ENCODE data around the gene FOXM1. TPM values are rescaled to one million over a fixed set of nuclear protein-coding genes. Genes with fewer than 3 reads are reported as not detected.

The FOXM1 gene
- polyA plus RNA-seq, 4 donors = 24.8 to 35.9 (median 33.0) TPM

GRCh38 chr12:2841056-2841650, 35.8 kb downstream of the FOXM1 start:
- DNase-seq (ENCODE audit: low read depth in 4 of 4, low spot score in 2 of 4) = no peak

GRCh38 chr12:2836574-2836973, 40.4 kb downstream of the FOXM1 start:
- DNase-seq (ENCODE audit: low read depth in 4 of 4, low spot score in 2 of 4) = no peak

- no peak for DNase-seq (ENCODE audit: low read depth in 4 of 4, low spot score in 2 of 4)
Measured at GRCh38 chr12:2835691-2836403, 41.1 kb downstream of the FOXM1 start.

- peak in 3 of 4 donors; percentile 70 to 73 (median 71) for DNase-seq (ENCODE audit: low read depth in 4 of 4, low spot score in 2 of 4)
Measured at GRCh38 chr12:2834581-2835491, 42.1 kb downstream of the FOXM1 start, which contains the start of gene NRIP2. Gene NRIP2, minus strand, starts transcription at chr12:2835035. Its CDS starts 52 bp downstream, at chr12:2834983.

GRCh38 chr12:2833810-2834209, 43.2 kb downstream of the FOXM1 start:
- DNase-seq (ENCODE audit: low read depth in 4 of 4, low spot score in 2 of 4) = no peak

- DNase-seq (ENCODE audit: low read depth in 4 of 4, low spot score in 2 of 4) = no peak
Measured at GRCh38 chr12:2833327-2833726, 43.6 kb downstream of the FOXM1 start.

GRCh38 chr12:2832550-2833127, 44.3 kb downstream of the FOXM1 start:
- no peak for DNase-seq (ENCODE audit: low read depth in 4 of 4, low spot score in 2 of 4)

GRCh38 chr12:2829275-2829674, 47.7 kb downstream of the FOXM1 start:
- DNase-seq (ENCODE audit: low read depth in 4 of 4, low spot score in 2 of 4) = no peak

- DNase-seq (ENCODE audit: low read depth in 4 of 4, low spot score in 2 of 4) = no peak
Measured at GRCh38 chr12:2826721-2827515, 50.1 kb downstream of the FOXM1 start.

- DNase-seq (ENCODE audit: low read depth in 4 of 4, low spot score in 2 of 4) = no peak
Measured at GRCh38 chr12:2826036-2826435, 50.9 kb downstream of the FOXM1 start.

GRCh38 chr12:2825132-2825531, 51.8 kb downstream of the FOXM1 start:
- no peak for DNase-seq (ENCODE audit: low read depth in 4 of 4, low spot score in 2 of 4)

GRCh38 chr12:2824541-2824940, 52.4 kb downstream of the FOXM1 start:
- DNase-seq (ENCODE audit: low read depth in 4 of 4, low spot score in 2 of 4) = no peak

GRCh38 chr12:2823483-2823882, 53.5 kb downstream of the FOXM1 start:
- DNase-seq (ENCODE audit: low read depth in 4 of 4, low spot score in 2 of 4) = no peak

GRCh38 chr12:2820432-2820831, 56.5 kb downstream of the FOXM1 start:
- no peak for DNase-seq (ENCODE audit: low read depth in 4 of 4, low spot score in 2 of 4)

GRCh38 chr12:2819810-2820209, 57.2 kb downstream of the FOXM1 start:
- DNase-seq (ENCODE audit: low read depth in 4 of 4, low spot score in 2 of 4) = no peak

GRCh38 chr12:2813214-2814185, 63.5 kb downstream of the FOXM1 start:
- DNase-seq (ENCODE audit: low read depth in 4 of 4, low spot score in 2 of 4) = no peak

- DNase-seq (ENCODE audit: low read depth in 4 of 4, low spot score in 2 of 4) = peak; percentile 98 to 100 (median 99)
Measured at GRCh38 chr12:2812290-2813213, 64.4 kb downstream of the FOXM1 start, which contains the start of gene ITFG2. Gene ITFG2, plus strand, starts transcription at chr12:2812668. Its CDS starts 93 bp downstream, at chr12:2812761.

- no peak for DNase-seq (ENCODE audit: low read depth in 4 of 4, low spot score in 2 of 4)
Measured at GRCh38 chr12:2811801-2812200, 65.2 kb downstream of the FOXM1 start.

Data from left renal cortex interstitium (tissue), 4 donors.